ENCODE data around the gene IGSF3.

Gene IGSF3

DNA sequence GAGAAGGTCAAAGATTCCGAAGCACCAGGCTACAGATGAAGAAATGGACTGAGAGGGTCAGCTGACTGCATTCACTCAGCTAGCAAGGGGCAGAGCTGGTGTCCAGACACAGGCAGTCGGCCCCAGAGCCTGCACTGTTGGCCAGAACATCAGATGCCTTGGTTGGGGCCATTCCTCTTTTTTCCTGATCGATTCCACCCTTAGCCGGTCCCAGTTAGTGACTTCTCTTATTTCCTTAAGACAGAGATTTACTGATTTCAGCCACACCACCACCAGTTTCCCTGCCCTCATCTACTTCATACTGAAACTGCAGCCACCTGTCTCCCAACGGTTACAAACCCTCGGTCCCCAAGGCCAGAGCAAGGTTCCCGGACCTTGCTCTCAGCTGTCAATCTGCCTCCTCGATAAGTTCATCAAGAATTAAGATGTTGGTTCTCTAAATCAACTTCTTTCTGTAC lies 108.2 kb downstream of the IGSF3 start:
- CTCF ChIA-PET, result no interaction called here
- TF ChIP-seq, protein P1, sequence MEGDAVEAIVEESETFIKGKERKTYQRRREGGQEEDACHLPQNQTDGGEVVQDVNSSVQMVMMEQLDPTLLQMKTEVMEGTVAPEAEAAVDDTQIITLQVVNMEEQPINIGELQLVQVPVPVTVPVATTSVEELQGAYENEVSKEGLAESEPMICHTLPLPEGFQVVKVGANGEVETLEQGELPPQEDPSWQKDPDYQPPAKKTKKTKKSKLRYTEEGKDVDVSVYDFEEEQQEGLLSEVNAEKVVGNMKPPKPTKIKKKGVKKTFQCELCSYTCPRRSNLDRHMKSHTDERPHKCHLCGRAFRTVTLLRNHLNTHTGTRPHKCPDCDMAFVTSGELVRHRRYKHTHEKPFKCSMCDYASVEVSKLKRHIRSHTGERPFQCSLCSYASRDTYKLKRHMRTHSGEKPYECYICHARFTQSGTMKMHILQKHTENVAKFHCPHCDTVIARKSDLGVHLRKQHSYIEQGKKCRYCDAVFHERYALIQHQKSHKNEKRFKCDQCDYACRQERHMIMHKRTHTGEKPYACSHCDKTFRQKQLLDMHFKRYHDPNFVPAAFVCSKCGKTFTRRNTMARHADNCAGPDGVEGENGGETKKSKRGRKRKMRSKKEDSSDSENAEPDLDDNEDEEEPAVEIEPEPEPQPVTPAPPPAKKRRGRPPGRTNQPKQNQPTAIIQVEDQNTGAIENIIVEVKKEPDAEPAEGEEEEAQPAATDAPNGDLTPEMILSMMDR (conservative IDR thresholded peaks at IDR 0.05; ENCODE audit: low read depth), result no peak
- POLR2A ChIA-PET (ENCODE audit: low non-redundant PET), result no interaction called here
- DNase-seq (ENCODE audit: low spot score), result no peak
- H3K27ac ChIP-seq, result no peak overlapping the region

DNA sequence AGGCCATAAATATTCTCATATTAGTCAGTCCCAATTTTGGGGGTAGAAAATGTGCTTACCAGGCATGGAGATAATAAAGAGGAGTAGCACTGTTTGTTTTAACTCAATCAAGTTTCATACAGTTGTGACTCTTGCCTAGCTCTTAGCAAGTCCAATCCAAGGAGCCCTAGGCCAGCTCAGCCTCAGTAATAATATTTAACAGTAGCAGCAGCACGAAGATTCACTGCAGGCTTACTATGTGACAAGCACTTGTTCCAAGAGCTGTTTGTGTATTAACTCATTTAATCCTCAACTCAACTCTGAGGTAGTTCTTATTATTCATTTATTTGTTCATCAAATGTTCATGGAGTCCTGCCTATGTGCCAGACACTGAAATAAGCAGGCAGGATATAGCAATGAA lies 109.0 kb downstream of the IGSF3 start:
- POLR2A ChIA-PET (ENCODE audit: low non-redundant PET), result no interaction called here
- TF ChIP-seq, protein P1 (conservative IDR thresholded peaks at IDR 0.05; ENCODE audit: low read depth), result no peak
- H3K27ac ChIP-seq, result no peak overlapping the region
- DNase-seq (ENCODE audit: low spot score), result no peak
- CTCF ChIA-PET, result no interaction called here

DNA sequence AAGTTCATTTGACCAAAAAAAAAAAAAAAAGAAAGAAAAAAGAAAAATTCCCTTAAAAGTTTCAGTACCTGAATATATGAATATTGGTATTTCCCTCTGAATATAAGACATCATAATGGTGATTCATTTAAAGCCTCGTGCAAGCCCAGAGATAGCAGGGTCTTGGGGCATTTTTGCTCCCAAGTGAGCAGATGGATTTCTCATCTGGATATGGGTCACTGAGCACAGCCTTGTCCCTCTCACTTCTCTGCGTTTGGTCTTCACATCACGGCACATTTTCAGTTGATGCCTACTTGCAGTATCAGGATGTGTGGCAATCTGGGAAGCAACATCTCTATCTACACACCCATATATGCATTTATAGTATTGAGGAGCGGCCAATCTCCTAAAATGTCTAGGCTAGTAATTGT lies 109.4 kb downstream of the IGSF3 start:
- no peak overlapping the region for H3K27ac ChIP-seq
- ChIA-PET CTCF (no interaction called here), POLR2A (ENCODE audit: low non-redundant PET) (no interaction called here)
- DNase-seq (ENCODE audit: low spot score), result no peak
- TF ChIP-seq, protein P1 (conservative IDR thresholded peaks at IDR 0.05; ENCODE audit: low read depth), result no peak

DNA sequence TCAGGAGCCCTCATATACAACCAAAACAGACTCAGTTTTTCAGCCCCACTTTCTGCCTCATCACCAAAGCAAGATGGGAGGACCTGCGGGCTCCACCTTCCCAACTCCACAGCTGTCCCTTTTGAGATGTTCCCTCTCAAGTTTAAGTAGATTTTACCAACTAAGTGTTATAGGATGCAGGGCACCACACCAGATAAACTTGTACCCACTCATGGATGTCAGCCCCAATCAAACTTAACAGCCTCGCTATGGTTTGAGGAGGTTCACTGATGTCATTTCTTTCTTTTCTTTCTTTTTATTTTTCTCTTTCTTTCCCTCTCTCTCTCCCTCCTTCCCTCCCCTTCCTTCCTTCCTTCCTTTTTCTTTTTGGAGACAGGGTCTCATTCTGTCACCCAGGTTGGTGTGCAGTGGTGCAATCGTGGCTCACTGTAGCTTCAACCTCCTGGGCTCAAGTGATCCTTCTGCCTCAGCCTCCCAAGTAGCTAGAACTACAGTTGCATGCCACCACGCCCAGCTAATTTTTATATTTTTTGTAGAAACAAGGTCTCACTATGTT lies 110.1 kb downstream of the IGSF3 start:
- TF ChIP-seq, protein P1 (conservative IDR thresholded peaks at IDR 0.05; ENCODE audit: low read depth), result no peak
- DNase-seq (ENCODE audit: low spot score), result no peak
- ChIA-PET POLR2A (ENCODE audit: low non-redundant PET) (no interaction called here), CTCF (interaction anchor here (1.0 kb wide), 1 partner anchor 17 kb away, joined by 4 read pairs; no protein-coding TSS in a partner anchor)
- no peak overlapping the region for H3K27ac ChIP-seq

DNA sequence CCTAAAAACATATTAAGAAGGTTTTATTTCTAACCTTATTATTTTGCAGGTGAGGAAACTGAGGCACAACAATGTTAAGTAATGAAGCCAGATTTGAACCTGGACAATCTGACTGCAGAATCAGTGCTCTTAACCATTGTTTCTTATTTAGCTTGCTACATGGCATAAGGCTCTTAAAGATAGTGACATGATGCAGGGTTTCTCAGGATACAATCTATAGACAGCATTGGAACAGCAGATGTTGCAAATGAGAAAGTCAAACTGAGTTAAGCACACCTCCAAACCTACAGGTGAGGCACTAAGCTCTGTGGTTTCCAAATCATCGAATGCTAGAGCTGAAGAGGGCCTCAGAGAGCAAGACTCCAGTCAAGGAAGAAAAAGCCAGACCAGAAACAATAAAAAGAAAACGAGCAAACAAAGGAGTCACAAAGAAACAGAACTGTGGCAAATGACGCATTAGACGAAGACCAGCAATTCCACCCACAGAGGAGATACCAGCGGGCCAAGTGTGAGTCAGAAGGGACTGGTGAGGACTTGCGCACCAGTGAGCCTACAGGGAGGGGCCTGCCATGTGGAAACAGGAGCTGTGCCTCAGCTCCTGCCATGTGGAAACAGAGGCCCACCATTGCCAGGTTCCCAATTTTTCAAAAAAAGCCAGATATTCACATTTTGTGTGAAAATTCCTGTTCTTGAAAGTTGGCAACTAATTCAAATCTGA lies 111.1 kb downstream of the IGSF3 start:
- peak overlapping the region; percentile 83 for H3K27ac ChIP-seq
- ChIA-PET CTCF (interaction anchor here (0.6 to 1.0 kb wide), 5 partner anchors 12 to 262 kb away, joined by 3 to 4 read pairs (median 4); no protein-coding TSS in a partner anchor), POLR2A (ENCODE audit: low non-redundant PET) (no interaction called here)
- TF ChIP-seq, protein P1 (conservative IDR thresholded peaks at IDR 0.05; ENCODE audit: low read depth), result no peak
- DNase-seq (ENCODE audit: low spot score), result peak; percentile 95

DNA sequence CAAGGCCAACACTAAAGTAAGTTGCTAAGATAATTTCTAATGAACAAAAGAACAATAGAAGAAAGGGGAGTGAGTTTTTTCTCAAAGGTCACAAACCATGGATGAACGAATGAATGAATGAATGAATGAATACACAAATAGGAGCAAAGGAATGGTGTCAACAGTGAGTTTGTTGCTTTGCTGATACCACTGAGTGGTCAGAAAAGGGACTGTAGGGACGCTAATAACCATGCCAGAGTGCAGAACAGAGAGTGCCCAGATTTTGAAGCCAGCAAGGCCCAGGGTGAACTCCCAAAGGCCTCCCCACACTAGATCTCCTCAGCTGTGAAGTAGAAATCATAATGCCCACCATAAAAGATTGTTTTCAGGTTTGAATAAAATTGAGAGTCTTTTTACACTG lies 112.6 kb downstream of the IGSF3 start:
- no peak overlapping the region for H3K27ac ChIP-seq
- POLR2A ChIA-PET (ENCODE audit: low non-redundant PET), result no interaction called here
- TF ChIP-seq, protein P1 (conservative IDR thresholded peaks at IDR 0.05; ENCODE audit: low read depth), result no peak
- DNase-seq (ENCODE audit: low spot score), result no peak
- CTCF ChIA-PET, result no interaction called here

Measured in RWPE1 (cell line).